C4-2B (cell line): ENCODE measurements around the gene FLYWCH1.
"Not testable (repeated sequence)": the region's sequence is repeated elsewhere in the genome, so short reads cannot be mapped to it uniquely, and the experiment has no call there.

Source experiments
- H3K27ac ChIP-seq: fragments of 450-650 bp; 2 replicates; pipeline ENCODE4 v1.5.1; 2017
- ZFX ChIP-seq: fragments of 450-650 bp; IDR thresholded peaks from 2 replicates; pipeline ENCODE4 v1.6.1; 2017
- TF ChIP-seq, protein P1 (sequence below): fragments of 450-650 bp; conservative IDR thresholded peaks from 2 replicates; pipeline ENCODE4 v1.5.1; 2017; ENCODE audit warnings: mild to moderate bottlenecking

Gene FLYWCH1

GRCh38 chr16:2937170-2937569 lies 25.4 kb downstream of the FLYWCH1 start:
- no peak overlapping the region for H3K27ac ChIP-seq
- no peak for TF ChIP-seq ZFX
- TF ChIP-seq, protein P1, sequence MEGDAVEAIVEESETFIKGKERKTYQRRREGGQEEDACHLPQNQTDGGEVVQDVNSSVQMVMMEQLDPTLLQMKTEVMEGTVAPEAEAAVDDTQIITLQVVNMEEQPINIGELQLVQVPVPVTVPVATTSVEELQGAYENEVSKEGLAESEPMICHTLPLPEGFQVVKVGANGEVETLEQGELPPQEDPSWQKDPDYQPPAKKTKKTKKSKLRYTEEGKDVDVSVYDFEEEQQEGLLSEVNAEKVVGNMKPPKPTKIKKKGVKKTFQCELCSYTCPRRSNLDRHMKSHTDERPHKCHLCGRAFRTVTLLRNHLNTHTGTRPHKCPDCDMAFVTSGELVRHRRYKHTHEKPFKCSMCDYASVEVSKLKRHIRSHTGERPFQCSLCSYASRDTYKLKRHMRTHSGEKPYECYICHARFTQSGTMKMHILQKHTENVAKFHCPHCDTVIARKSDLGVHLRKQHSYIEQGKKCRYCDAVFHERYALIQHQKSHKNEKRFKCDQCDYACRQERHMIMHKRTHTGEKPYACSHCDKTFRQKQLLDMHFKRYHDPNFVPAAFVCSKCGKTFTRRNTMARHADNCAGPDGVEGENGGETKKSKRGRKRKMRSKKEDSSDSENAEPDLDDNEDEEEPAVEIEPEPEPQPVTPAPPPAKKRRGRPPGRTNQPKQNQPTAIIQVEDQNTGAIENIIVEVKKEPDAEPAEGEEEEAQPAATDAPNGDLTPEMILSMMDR: no peak

- TF ChIP-seq ZFX: no peak
- TF ChIP-seq, protein P1: no peak
- H3K27ac ChIP-seq: no peak overlapping the region
Observed at GRCh38 chr16:2938206-2938605, 26.5 kb downstream of the FLYWCH1 start.

- no peak overlapping the region for H3K27ac ChIP-seq
- TF ChIP-seq, protein P1: no peak
- no peak for TF ChIP-seq ZFX
Observed at GRCh38 chr16:2939968-2940367, 28.2 kb downstream of the FLYWCH1 start.

- no peak for TF ChIP-seq ZFX
- TF ChIP-seq, protein P1: no peak
Observed at GRCh38 chr16:2942045-2942444, 30.3 kb downstream of the FLYWCH1 start.

DNA sequence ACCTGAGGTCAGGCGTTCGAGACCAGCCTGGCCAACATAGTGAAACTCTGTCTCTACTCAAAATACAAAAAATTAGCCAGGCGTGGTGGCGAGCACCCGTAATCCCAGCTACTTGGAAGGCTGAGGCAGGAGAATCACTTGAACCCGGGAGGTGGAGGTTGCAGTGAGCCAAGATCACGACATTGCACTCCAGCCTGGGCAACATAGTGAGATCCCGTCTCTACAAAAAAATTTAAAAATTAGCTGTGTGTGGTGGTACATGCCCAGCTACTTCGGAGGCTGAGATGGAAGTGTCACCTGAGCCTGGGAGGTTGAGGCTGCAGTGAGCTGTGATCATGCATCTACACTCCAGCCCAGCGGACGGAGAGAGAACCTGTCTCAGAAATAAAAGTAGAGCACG lies 32.0 kb downstream of the FLYWCH1 start:
- not testable (repeated sequence) for H3K27ac ChIP-seq

More at GRCh38 chr16:2942045-2942444, 30.3 kb downstream of the FLYWCH1 start:
- H3K27ac ChIP-seq: no peak overlapping the region

DNA sequence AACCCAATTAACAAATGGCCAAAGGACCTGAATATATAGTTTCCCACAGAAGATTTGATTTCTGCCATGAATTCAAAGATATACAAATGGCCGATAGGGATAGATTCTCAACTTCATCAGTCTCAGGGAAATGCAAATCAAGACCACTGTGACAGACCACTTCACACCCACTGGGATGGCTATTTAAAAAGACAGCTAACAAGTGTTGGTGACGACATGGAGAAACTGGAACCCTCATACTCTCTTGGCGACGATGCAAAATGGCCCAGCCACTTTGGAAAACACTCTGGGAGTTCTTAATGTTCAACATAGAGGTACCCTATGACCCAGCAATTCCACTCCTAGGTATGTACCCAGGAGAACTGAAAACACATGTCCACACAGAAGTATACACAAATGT lies 34.9 kb downstream of the FLYWCH1 start:
- no peak for TF ChIP-seq ZFX
- TF ChIP-seq, protein P1: no peak
- no peak overlapping the region for H3K27ac ChIP-seq

- TF ChIP-seq, protein P1: no peak
- no peak for TF ChIP-seq ZFX
- H3K27ac ChIP-seq: no peak overlapping the region
Observed at GRCh38 chr16:2948807-2949704, 37.3 kb downstream of the FLYWCH1 start.
